ENCODE data around the gene ACER3. TPM values are rescaled to one million over a fixed set of nuclear protein-coding genes. Genes with fewer than 3 reads are reported as not detected.

The ACER3 gene
- total and polyA plus RNA-seq, 2 of the 4 experiments (the other 2 are of a cell fraction): 3.5 to 10.0 TPM

DNA sequence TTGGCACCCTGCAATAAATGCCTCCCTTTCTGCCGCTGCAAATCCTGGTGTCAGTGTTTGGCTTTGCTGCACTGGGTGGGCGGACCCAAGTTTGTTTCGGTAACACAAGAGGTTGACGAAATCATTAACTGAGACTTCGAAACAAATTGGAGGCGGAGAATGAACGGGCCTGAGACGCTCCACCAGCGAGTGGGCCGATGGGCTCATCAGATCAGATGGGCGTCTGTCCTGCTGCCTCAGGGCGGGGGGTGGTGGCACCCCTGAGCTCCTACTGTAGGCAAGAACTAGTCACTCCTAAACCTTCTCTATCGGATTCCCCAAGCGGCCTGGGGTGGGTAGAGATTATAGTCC, 205.1 kb downstream of the ACER3 start:
- Histone ChIP-seq H3K9ac (ENCODE audit: low read depth, low read length) (peak overlapping the region; percentile 76), H2AK9ac (replicated peaks; ENCODE audit: low read depth, low read length, poor library complexity) (peak overlapping the region; percentile 88), H3K18ac (ENCODE audit: low read depth, low read length) (peak overlapping the region; percentile 10; the same call in 1 of the 2 replicates), H2AFZ (replicated peaks; ENCODE audit: low read length, poor library complexity) (peak overlapping the region; percentile 97), H3K56ac (ENCODE audit: extremely low read depth, insufficient read depth, low read length) (0 out of 2 replicates have a peak overlapping the region, but pooled peaks have one; percentile 38), H3K23ac (ENCODE audit: low read depth, low read length) (peak overlapping the region; percentile 83), H2AK5ac (ENCODE audit: low read depth, low read length) (peak overlapping the region; percentile 31; the same call in 1 of the 2 replicates), H3K4me1 (ENCODE audit: control insufficient read depth, insufficient read depth, low read length) (peaks cover 11% of the 10 kb centered on the region), H4K20me1 (ENCODE audit: insufficient read depth, low read length) (no peaks in the 10 kb centered on the region), H4K91ac (ENCODE audit: insufficient read depth, low read depth, low read length) (peak overlapping the region; percentile 59; the same call in 1 of the 2 replicates), H3K4ac (ENCODE audit: low read depth, low read length) (peak overlapping the region; percentile 89), H3K4me3 (ENCODE audit: insufficient read depth, low read depth, low read length) (peak overlapping the region; percentile 63), H3K14ac (replicated peaks; ENCODE audit: low read depth, low read length) (peak overlapping the region; percentile 78), H3K4me2 (ENCODE audit: low read depth, low read length) (peak overlapping the region; percentile 81), H4K8ac (ENCODE audit: low read depth in 2 of 2, low read length in 2 of 2) (peak overlapping the region; percentile 81 to 90), H3K9me1 (ENCODE audit: insufficient read depth, low read length) (no peaks in the 10 kb centered on the region), H2BK20ac (ENCODE audit: low read depth, low read length) (no peak overlapping the region), H2BK120ac (ENCODE audit: low read depth, low read length) (peak overlapping the region; percentile 11; the same call in 1 of the 2 replicates), H3K27ac (ENCODE audit: insufficient read depth, low read length) (peak overlapping the region; percentile 90), H2BK15ac (ENCODE audit: low read depth, low read length) (no peak overlapping the region), H3K27me3 (ENCODE audit: control insufficient read depth, insufficient read depth, low read length) (no peaks in the 10 kb centered on the region), H3K36me3 (ENCODE audit: control insufficient read depth, insufficient read depth, low read length) (no peaks in the 10 kb centered on the region), H3K79me1 (ENCODE audit: low read depth in 1 of 2, low read length in 2 of 2) (peaks cover 11 to 25% of the 10 kb centered on the region in 2 experiments; a peak in 3 of 4 replicates), H3K9me3 (ENCODE audit: control insufficient read depth, insufficient read depth, low read length) (no peaks in the 10 kb centered on the region), H2BK5ac (ENCODE audit: low read depth, low read length, poor library complexity, severe bottlenecking) (peak overlapping the region; percentile 75), H4K5ac (ENCODE audit: low read depth, low read length) (peak overlapping the region; percentile 46)
- in situ Hi-C loops (cut with MboI; ENCODE audit: low sequenced_read_pairs): no loop called here
- ATAC-seq (ENCODE audit: low read depth): peak; percentile 4
- CTCF ChIA-PET: interaction anchor here (1.8 kb wide), 1 partner anchor 25 kb away, joined by 7 read pairs; no protein-coding TSS in a partner anchor
- peak; percentile 59 for DNase-seq
- dilution Hi-C loops (cut with HindIII; ENCODE audit: low sequenced_read_pairs, unreplicated experiment): no loop called here
- POLR2A ChIA-PET (ENCODE audit: unreplicated experiment): no interaction called here
- TF ChIP-seq MAFK (IDR thresholded peaks at IDR 0.05; ENCODE audit: low read depth, low read length): no peak
- TF ChIP-seq CEBPB (IDR thresholded peaks at IDR 0.05; ENCODE audit: low read depth, low read length): peak; percentile 14; the same call in 1 of the 2 replicates
- 17% methylated on average over 7 of the region's 14 CpGs; no CpG with 5 or more reads in 1 of the 2 experiments for WGBS, 2 experiments (ENCODE audit: extremely low coverage in 2 of 2, insufficient read length in 1 of 2)
- no TSS peak for BruUV-seq (replicated peaks)
- intact Hi-C loops (cut with micrococcal nuclease): no loop called here
